Keratinocyte (primary cell): Measurements from ENCODE around the gene LDLRAD4.

ENCODE experiments used
- EZH2 ChIP-seq: IDR thresholded peaks from one replicate; pipeline ENCODE4 v1.6.1; 2012; ENCODE audit warnings: inconsistent platforms, mild to moderate bottlenecking, low read length, moderate library complexity
- TF ChIP-seq, protein P1 (sequence below), 3 experiments: IDR thresholded peaks in 1 of 3; conservative IDR thresholded peaks in 1 of 3; optimal IDR thresholded peaks in 1 of 3; 2 replicates in 2 of 3; 3 replicates in 1 of 3; pipeline versions ENCODE3 to v1.5.1; 2011; ENCODE audit warnings: low read length in 3 of 3, mild to moderate bottlenecking in 3 of 3, moderate library complexity in 2 of 3, control low read depth in 1 of 3, inconsistent platforms in 1 of 3; ENCODE audit not compliant: insufficient read depth in 2 of 3; ENCODE audit errors: extremely low read depth in 1 of 3

DNA sequence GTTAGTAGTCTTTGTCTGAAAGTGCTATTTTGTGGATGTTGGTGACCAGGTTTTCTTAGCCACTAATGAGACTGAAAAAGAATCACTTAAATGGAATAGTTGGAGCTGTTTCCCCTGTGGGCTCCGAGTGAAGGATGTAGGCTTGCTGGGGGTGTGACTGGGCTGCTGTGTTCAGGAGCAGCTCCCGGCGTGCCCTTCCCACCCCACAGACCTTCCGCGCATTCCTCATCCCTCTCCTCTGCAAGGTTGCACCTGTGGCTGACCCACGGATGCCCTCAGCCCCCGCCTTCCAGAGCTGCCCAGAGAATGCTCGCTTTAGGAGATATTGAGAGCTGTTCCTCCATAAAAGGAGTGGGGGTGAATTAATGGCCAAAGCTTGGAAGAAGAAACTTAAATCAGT is 174.3 kb downstream of the LDLRAD4 start:
- TF ChIP-seq, protein P1, sequence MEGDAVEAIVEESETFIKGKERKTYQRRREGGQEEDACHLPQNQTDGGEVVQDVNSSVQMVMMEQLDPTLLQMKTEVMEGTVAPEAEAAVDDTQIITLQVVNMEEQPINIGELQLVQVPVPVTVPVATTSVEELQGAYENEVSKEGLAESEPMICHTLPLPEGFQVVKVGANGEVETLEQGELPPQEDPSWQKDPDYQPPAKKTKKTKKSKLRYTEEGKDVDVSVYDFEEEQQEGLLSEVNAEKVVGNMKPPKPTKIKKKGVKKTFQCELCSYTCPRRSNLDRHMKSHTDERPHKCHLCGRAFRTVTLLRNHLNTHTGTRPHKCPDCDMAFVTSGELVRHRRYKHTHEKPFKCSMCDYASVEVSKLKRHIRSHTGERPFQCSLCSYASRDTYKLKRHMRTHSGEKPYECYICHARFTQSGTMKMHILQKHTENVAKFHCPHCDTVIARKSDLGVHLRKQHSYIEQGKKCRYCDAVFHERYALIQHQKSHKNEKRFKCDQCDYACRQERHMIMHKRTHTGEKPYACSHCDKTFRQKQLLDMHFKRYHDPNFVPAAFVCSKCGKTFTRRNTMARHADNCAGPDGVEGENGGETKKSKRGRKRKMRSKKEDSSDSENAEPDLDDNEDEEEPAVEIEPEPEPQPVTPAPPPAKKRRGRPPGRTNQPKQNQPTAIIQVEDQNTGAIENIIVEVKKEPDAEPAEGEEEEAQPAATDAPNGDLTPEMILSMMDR (optimal IDR thresholded peaks at IDR 0.05 in 1 of 3, IDR thresholded peaks at IDR 0.05 in 1 of 3, conservative IDR thresholded peaks at IDR 0.05 in 1 of 3; ENCODE audit: extremely low read depth in 1 of 3, insufficient read depth in 2 of 3, low read length in 3 of 3), result no peak
- TF ChIP-seq EZH2, result no peak
